ENCODE data around the gene ZFP92. TPM values are rescaled to one million over a fixed set of nuclear protein-coding genes. Genes with fewer than 3 reads are reported as not detected.

ZFP92 gene
- total RNA-seq, 1 donor from 2014 or later, result 0.06 TPM

DNA sequence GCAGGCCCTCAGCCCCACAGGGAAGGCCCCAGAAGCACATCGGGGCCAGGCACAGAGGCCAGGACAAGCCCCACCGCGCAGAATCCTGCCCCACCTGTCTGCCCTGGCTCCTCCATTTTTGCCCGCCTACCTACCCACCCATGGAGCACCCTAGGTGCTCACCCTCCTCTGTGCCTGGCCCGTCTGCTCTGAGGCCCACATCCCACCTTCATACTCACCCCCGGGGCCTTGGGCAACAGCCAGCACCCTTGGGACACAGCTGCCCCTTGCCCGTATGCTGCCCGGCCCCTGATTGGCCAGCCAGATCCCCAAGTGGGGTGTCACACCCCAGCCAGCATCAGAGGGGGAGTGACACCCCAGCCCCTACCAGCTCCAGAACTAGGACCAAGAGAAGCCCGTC, 45.4 kb downstream of the ZFP92 start:
- no peak for TF ChIP-seq CTCF (conservative IDR thresholded peaks at IDR 0.05; ENCODE audit: low read depth, low read length)
- DNase-seq (ENCODE audit: low read depth), result no peak
- H3K4me3 ChIP-seq (ENCODE audit: low read depth, low read length), result no peak overlapping the region

GRCh38 chrX:153457136-153457825, 46.0 kb downstream of the ZFP92 start:
- no peak overlapping the region for H3K4me3 ChIP-seq (ENCODE audit: low read depth, low read length)
- no peak for TF ChIP-seq CTCF (conservative IDR thresholded peaks at IDR 0.05; ENCODE audit: low read depth, low read length)
- DNase-seq (ENCODE audit: low read depth), result no peak

DNA sequence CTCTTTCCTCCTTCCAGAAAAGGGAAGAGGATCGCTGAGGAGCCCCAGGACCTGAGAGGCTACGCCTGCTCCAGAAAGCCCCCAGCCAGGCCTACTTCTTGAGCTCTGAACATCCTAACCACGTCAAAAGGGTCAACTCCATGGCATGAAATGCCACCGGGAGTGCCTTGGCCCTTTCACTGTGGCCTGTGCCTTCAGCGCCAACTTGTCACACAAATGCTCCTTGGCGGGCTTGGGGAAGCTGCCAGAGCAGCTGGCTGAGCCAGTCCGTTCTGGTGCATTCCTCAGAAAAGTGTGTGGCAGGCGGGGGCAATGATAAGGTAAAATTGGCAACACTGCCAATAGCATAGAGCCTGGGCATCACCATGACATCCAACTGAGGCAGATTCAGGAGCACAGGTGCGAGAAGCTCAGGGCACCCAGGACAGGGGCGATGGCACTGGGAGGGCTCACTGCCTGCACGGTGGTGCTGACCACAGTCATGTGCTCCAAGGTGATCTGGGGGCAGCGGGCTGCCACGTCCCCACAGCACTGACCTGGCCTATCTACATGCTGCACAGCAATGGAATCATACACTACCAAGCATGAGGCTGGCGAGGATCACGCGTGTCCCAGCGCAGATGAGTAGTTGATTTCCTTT, 46.7 kb downstream of the ZFP92 start:
- DNase-seq (ENCODE audit: low read depth), result no peak
- H3K4me3 ChIP-seq (ENCODE audit: low read depth, low read length), result no peak overlapping the region
- no peak for TF ChIP-seq CTCF (conservative IDR thresholded peaks at IDR 0.05; ENCODE audit: low read depth, low read length)

DNA sequence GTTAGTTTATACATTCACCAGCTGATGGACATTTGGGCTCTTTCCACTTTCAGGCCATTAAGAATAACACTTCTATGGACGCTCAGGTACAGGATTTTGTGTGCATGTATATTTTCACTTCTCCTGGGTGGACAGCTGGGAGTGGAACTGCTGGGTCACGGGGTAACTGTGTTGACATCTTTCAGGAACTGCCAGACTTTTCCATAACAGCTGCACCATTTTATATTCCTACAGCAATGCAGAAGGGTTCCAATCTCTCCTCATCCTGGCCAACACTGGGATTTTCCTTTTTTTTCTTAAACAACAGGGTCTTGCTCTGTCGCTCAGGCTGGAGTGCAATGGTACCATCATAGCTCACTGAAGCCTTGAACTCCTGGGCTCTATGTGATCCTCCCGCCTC, 47.2 kb downstream of the ZFP92 start:
- TF ChIP-seq CTCF (conservative IDR thresholded peaks at IDR 0.05; ENCODE audit: low read depth, low read length), result no peak
- DNase-seq (ENCODE audit: low read depth), result no peak
- no peak overlapping the region for H3K4me3 ChIP-seq (ENCODE audit: low read depth, low read length)

DNA sequence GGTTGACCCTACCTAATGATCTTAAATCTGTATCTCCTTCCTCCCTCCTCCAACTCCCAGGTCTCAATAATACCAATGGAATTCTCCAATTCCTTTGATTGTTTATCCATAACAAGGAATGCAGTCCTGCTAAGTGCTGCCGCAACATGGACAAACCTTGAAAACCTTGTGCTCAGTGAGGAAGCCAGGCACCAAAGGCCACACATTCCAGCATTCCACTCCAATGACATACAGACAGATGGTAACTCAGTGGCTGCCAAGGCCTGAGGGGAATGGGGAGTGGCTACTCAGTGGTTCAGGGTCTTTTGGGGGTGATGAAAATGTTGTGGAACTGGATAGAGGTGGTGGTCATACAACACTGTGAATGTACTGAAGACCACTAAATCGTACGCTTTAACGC, 48.7 kb downstream of the ZFP92 start:
- TF ChIP-seq CTCF (conservative IDR thresholded peaks at IDR 0.05; ENCODE audit: low read depth, low read length), result peak; percentile 5
- DNase-seq (ENCODE audit: low read depth), result no peak
- no peak overlapping the region for H3K4me3 ChIP-seq (ENCODE audit: low read depth, low read length)

DNA sequence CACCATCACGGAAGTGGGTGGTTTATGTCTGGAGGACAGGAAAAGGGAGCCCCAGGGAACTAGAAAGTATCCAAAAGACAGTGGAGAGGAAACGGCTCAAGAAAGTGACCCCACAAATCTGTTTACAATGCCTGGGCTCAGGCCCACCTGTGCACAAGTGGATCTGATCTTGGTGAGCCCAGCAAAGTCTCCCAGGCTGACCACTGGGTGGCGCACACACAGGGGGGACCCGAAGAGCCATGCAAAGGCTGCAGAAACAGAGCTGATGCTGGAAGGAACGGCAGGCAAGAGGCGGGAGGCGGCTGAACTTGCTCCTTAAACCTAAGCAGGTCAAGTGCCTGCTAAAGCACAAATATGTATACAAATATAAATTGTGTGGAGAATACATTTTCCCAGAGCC, 49.6 kb downstream of the ZFP92 start:
- peak; percentile 65 for TF ChIP-seq CTCF (conservative IDR thresholded peaks at IDR 0.05; ENCODE audit: low read depth, low read length)
- H3K4me3 ChIP-seq (ENCODE audit: low read depth, low read length), result no peak overlapping the region
- no peak for DNase-seq (ENCODE audit: low read depth)

Other genes with a start within 250 kb of the ZFP92 start
- gene MAGEA1, start 232.2 kb upstream of the ZFP92 start, total RNA-seq, result not detected in 2 replicates
- gene PNMA6F, start 89.7 kb upstream of the ZFP92 start, total RNA-seq, result not detected in 2 replicates
- 4.8 and 5.3 TPM in 2 replicates for gene ZNF275, start 77.3 kb upstream of the ZFP92 start, total RNA-seq
- gene PNMA6E, start 10.1 kb upstream of the ZFP92 start, total RNA-seq, result not detected in 2 replicates
- gene TREX2, start 34.6 kb downstream of the ZFP92 start, total RNA-seq, result not detected in 2 replicates
- gene HAUS7, start 59.1 kb downstream of the ZFP92 start, total RNA-seq, result 24.3 and 57.0 TPM in 2 replicates
- 0.69 TPM in 1 of 2 replicates, not detected in the other for gene BGN, start 83.5 kb downstream of the ZFP92 start, total RNA-seq
- gene ATP2B3, start 106.2 kb downstream of the ZFP92 start, total RNA-seq, result not detected in 2 replicates
- 31.4 and 48.3 TPM in 2 replicates for gene CCNQ, start 187.7 kb downstream of the ZFP92 start, total RNA-seq
- 3.1 and 5.9 TPM in 2 replicates for gene DUSP9, start 235.7 kb downstream of the ZFP92 start, total RNA-seq

All from epithelial cell of proximal tubule (primary cell).